ENCODE results near the gene DNMBP. TPM values are rescaled to one million over a fixed set of nuclear protein-coding genes. Genes with fewer than 3 reads are reported as not detected.
"Not testable (repeated sequence)": the region's sequence is repeated elsewhere in the genome, so short reads cannot be mapped to it uniquely, and the experiment has no call there.

The DNMBP gene
- total RNA-seq, 2 donors from 2014 or later: 4.1 to 4.3 TPM

DNA sequence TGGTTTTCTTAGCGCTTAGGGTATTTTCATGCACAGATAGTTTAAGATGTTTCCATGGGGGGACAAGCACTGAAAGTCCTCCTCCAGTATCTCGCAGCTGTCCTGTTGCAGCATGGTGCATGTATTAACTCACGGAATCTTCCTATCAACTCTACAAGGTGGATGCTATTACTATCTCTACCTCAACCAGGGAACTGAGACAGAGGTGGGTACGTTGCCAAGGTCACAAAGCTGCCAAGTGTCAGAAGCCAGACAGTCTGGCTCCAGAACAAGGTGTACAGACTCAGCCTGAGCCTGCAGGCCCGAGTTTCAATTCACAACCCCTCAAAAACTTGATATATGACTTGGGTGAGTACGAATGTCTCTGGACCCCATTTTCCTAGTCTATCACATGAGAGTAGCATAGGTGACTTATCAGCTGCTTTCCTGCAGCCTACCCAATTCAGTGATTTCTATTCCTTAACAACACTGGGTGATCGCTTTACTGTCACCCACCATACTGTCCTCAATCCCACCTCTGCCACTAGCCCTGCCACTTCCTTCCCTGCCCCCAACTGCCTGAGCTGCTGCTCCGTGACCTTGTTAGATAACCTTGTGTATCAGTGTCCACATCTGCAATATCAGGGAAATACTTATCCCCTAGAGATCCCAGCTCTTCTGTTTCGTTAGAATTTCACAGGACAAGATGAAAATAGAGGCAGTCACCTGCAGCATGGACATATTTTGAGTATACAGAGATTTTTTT is 135.2 kb downstream of the DNMBP start:
- no peak overlapping the region for H3K27ac Mint-ChIP-seq
- no peak for ATAC-seq
- H3K9me3 Mint-ChIP-seq: no peaks in the 10 kb centered on the region
- no peak for DNase-seq (ENCODE audit: low spot score)
- no peak overlapping the region for H3K4me3 Mint-ChIP-seq
- H3K36me3 Mint-ChIP-seq: peaks cover 11% of the 10 kb centered on the region
- H3K27me3 Mint-ChIP-seq: peaks cover 6 to 31% of the 10 kb centered on the region in 2 donors
- H3K4me1 Mint-ChIP-seq (ENCODE audit: low read depth in 2 of 2): peaks cover 5 to 16% of the 10 kb centered on the region in 2 donors

DNA sequence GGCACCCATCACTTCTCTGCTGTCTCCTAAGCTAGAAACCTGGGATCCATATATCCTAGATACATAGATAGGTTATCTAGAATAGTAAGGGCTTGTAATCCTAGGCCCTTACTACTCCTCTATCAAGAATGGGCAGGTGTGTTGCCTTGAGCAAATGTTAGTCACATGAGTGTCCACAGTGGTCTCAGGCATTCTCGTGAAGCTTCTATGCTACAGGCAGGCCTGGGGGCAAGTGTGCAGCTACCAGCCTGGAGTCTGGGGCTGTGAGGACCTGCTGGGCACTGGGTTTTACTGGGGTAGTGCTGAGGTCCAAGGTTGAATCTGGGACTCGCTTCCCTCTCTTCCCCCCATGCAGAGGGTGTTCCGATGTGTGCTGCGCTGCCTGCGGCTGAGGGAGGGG is 135.9 kb downstream of the DNMBP start:
- Mint-ChIP-seq H3K4me3 (no peak overlapping the region), H3K27me3 (peaks cover 6 to 32% of the 10 kb centered on the region in 2 donors), H3K27ac (no peak overlapping the region), H3K36me3 (peaks cover 11% of the 10 kb centered on the region), H3K4me1 (ENCODE audit: low read depth in 2 of 2) (peaks cover 5 to 16% of the 10 kb centered on the region in 2 donors), H3K9me3 (no peaks in the 10 kb centered on the region)
- ATAC-seq (no peak), DNase-seq (ENCODE audit: low spot score) (no peak)

DNA sequence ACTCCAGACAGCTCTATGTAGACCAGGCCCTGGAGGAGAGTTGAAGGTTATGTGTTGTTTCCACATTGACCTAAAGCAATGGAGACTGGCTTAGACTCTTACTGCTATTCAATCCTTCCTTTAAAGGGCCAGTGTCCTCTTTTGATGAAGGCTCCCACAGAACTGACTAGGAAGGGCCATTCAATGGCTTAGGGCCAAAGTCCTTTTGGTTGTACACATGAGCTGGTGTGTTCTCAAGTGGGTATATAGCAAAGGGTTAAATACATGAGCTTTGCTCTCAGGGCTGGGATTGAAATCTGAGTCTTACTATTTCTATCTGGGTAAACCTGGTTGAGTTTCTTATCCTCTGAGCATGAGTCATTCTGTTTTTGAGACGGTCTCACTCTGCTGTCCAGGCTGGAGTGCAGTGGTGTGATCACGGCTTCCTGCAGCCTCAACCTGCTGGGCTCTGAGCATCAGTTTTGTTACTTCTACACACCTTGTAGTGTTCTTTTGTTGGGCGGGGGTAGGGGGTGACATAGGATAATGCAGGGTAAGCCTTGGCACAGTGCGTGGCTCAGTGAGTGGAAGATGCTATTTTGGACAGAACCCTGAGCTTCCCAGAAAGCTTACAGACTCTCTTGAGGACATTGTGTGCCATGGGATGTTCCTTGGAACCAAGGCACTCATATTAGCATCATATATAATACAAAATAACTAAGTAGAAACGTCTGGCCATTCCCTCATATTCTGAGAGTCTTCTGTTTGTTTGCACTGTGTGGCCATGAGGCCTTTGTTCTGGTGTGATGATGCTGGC is 137.2 kb downstream of the DNMBP start:
- no peaks in the 10 kb centered on the region for H3K9me3 Mint-ChIP-seq
- no peak for DNase-seq (ENCODE audit: low spot score)
- H3K4me1 Mint-ChIP-seq (ENCODE audit: low read depth in 2 of 2): peaks cover 5 to 16% of the 10 kb centered on the region in 2 donors
- no peak overlapping the region for H3K4me3 Mint-ChIP-seq
- no peak overlapping the region for H3K27ac Mint-ChIP-seq
- peaks cover 12% of the 10 kb centered on the region for H3K36me3 Mint-ChIP-seq
- H3K27me3 Mint-ChIP-seq: peaks cover 11 to 41% of the 10 kb centered on the region in 2 donors
- ATAC-seq: no peak

DNA sequence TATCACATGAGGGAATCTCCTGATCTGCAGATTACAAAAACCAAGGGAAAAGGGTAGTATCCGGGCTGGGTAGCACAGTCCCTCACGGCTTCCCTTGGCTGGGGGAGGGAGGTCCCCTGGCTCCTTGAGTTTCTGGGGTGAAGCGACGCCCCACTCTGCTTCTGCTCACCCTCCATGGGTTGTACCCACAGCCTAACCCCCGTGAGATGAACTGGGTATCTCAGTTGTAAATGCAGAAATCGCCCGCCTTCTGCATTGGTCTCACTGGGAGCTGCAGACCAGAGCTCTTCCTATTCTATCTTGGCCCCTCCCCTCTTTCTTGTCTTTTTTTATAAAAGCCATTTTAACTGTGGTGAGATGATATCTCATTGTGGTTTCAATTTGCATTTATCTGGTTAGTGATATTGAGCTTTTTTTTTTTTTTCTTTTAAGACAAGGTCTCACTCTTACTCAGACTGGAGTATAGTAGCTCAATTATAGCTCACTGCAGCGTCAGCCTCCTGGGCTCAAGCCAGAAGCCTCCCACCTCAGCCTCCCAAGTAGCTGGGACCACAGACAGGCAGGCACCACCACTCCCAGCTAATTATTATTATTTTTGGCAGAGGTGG is 139.5 kb downstream of the DNMBP start:
- H3K27ac Mint-ChIP-seq: no peak overlapping the region
- H3K4me1 Mint-ChIP-seq (ENCODE audit: low read depth in 2 of 2): peaks cover 5 to 16% of the 10 kb centered on the region in 2 donors
- H3K9me3 Mint-ChIP-seq: peaks cover 12% of the 10 kb centered on the region
- H3K4me3 Mint-ChIP-seq: peak overlapping the region; percentile 73
- H3K36me3 Mint-ChIP-seq: peaks cover 19% of the 10 kb centered on the region
- no peak for DNase-seq (ENCODE audit: low spot score)
- peaks cover 32 to 64% of the 10 kb centered on the region in 2 donors for H3K27me3 Mint-ChIP-seq
- ATAC-seq: peak; percentile 74 to 90

DNA sequence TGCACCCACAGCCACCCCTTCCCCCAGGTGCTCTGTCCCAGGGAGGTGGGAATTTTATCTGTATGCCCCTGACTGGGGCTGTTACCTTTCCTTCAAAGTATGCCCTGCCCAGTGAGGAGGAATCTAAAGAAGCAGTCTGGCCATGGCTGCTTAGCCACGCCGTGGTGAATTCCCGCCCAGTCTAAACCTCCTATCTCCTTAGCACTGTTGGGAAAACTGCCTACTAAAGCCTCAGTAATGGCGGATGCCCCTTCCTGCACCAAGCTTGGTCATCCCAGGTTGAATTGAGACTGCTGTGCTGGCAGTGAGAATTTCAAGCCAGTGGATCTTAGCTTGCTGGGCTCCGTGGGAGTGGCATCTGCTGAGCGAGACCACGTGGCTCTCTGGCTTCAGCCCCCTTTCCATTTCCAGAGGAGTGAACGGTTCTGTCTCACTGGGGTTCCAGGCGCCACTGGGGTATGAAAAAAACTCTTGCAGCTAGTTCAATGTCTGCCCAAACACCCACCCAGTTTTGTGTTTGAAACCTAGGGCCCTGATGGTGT is 140.1 kb downstream of the DNMBP start:
- no peak for DNase-seq (ENCODE audit: low spot score)
- H3K27me3 Mint-ChIP-seq: peaks cover 36 to 67% of the 10 kb centered on the region in 2 donors
- no peak for ATAC-seq
- peak overlapping the region; percentile 73 for H3K4me3 Mint-ChIP-seq
- H3K4me1 Mint-ChIP-seq (ENCODE audit: low read depth in 2 of 2): peaks cover 5 to 16% of the 10 kb centered on the region in 2 donors
- H3K27ac Mint-ChIP-seq: no peak overlapping the region
- peaks cover 12% of the 10 kb centered on the region for H3K9me3 Mint-ChIP-seq
- H3K36me3 Mint-ChIP-seq: peaks cover 19% of the 10 kb centered on the region

DNA sequence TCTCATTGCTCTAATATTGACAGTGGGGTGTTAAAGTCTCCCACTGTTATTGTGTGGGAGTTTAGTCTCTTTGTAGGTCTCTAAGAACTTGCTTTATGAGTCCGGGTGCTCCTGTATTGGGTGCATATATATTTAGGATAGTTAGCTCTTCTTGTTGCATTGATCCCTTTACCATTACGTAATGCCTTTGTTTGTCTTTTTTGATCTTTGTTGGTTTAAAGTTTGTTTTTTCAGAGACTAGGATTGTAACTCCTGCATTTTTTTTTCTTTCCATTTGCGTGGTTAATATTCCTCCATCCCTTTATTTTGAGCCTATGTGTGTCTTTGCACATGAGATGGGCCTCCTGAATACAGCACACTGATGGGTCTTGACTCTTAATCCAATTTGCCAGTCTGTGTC is 142.5 kb downstream of the DNMBP start:
- H3K4me3 Mint-ChIP-seq; ATAC-seq; H3K4me1 Mint-ChIP-seq (ENCODE audit: low read depth in 2 of 2); H3K27ac Mint-ChIP-seq; DNase-seq (ENCODE audit: low spot score): not testable (repeated sequence)
- H3K27me3 Mint-ChIP-seq: peaks cover 43 to 68% of the 10 kb centered on the region in 2 donors
- peaks cover 12% of the 10 kb centered on the region for H3K9me3 Mint-ChIP-seq
- H3K36me3 Mint-ChIP-seq: peaks cover 19% of the 10 kb centered on the region

DNA sequence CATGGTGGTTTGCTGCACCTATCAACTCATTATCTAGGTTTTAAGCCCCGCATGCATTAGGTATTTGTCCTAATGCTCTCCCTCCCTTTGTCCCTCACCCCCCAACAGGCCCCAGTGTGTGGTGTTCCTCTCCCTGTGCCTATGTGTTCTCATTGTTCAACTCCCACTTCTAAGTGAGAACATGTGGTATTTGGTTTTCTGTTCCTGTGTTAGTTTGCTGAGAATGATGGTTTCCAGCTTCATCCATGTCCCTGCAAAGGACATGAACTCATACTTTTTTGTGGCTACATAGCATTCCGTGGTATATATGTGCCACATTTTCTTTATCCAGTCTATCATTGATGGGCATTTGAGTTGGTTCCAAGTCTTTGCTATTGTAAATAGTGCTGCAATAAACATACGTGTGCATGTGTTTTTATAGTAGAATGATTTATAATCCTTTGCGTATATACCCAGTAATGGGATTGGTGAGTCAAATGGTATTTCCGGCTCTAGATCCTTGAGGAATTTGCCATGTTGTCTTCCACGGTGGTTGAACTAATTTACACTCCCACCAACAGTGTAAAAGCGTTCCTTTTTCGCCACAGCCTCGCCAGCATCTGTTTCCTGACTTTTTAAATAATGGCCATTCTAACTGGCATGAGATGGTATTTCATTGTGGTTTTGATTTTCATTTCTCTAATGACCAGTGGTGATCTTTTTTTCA is 146.1 kb downstream of the DNMBP start:
- not testable (repeated sequence) for H3K27ac Mint-ChIP-seq; DNase-seq (ENCODE audit: low spot score); H3K4me1 Mint-ChIP-seq (ENCODE audit: low read depth in 2 of 2); ATAC-seq; H3K4me3 Mint-ChIP-seq
- Mint-ChIP-seq H3K36me3 (peaks cover 18% of the 10 kb centered on the region), H3K27me3 (peaks cover 45 to 48% of the 10 kb centered on the region in 2 donors), H3K9me3 (peaks cover 12% of the 10 kb centered on the region)

DNA sequence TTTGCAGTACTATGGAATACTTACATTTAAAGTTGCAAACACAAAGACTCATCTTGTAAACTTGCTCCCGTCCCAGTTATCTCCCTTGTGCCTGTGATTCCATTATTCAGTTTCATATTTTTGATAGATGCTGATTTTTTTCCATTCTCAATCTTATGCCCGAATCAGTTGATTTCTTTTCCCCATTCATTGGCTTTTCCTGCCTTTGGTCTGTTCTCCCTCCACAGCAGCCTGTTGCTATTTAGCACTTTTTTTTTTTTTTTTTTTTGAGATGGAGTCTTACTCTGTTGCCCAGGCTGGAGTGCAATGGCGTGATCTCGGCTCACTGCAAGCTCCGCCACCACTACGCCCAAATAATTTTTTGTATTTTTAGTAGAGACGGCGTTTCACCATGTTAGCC is 149.3 kb downstream of the DNMBP start:
- ATAC-seq: no peak
- H3K27me3 Mint-ChIP-seq: peaks cover 20 to 25% of the 10 kb centered on the region in 2 donors

DNA sequence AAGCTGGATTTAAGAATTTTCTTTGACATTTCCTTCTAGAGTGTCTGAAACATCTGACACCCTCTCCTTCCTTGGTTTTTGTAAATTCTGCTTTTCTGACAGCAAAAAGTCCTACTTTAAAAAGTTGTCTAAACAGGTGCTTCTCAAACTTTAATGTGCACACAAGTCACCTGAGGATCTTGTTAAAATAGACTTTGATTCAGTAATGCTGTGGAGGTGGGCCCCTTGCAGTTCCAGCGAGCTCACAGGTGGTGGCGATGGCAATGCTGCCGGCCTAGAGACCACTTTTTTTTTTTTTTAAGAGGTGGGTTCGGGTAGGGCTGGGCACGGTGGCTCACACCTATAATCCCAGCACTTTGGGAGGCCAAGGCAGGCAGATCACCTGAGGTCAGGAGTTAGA is 150.2 kb downstream of the DNMBP start:
- Mint-ChIP-seq H3K4me1 (ENCODE audit: low read depth in 2 of 2) (no peaks in the 10 kb centered on the region), H3K27ac (no peak overlapping the region), H3K36me3 (no peaks in the 10 kb centered on the region), H3K4me3 (no peak overlapping the region), H3K27me3 (peaks cover 15 to 19% of the 10 kb centered on the region in 2 donors), H3K9me3 (no peaks in the 10 kb centered on the region)
- no peak for ATAC-seq
- DNase-seq (ENCODE audit: low spot score): no peak

More for the DNA sequence above, 149.3 kb downstream of the DNMBP start:
- DNase-seq (ENCODE audit: low spot score): no peak
- no peaks in the 10 kb centered on the region for H3K36me3 Mint-ChIP-seq
- no peak overlapping the region for H3K27ac Mint-ChIP-seq
- no peak overlapping the region for H3K4me3 Mint-ChIP-seq
- H3K9me3 Mint-ChIP-seq: no peaks in the 10 kb centered on the region
- H3K4me1 Mint-ChIP-seq (ENCODE audit: low read depth in 2 of 2): no peaks in the 10 kb centered on the region

DNA sequence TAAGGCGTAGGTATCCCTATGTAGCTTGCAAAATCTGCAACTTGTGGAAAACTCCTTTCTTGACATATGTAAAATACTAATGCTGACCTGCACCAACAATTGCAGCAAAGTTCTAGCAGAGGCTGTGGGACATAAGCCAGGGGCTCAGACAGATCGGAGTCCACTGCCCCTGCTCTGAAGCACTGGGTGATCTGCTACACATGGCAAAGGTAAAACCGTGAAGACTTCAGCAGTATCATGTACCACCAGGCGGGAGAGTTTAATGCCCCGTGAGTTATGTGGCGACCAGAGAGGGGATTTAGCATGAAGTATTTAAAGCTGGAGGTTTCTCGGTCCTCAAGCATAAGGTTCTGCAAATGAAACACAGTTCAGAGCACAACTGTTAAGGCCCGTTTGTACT is 150.9 kb downstream of the DNMBP start:
- no peak overlapping the region for H3K27ac Mint-ChIP-seq
- H3K36me3 Mint-ChIP-seq: no peaks in the 10 kb centered on the region
- H3K4me3 Mint-ChIP-seq: no peak overlapping the region
- H3K9me3 Mint-ChIP-seq: no peaks in the 10 kb centered on the region
- H3K4me1 Mint-ChIP-seq (ENCODE audit: low read depth in 2 of 2): no peaks in the 10 kb centered on the region
- peaks cover 8 to 16% of the 10 kb centered on the region in 2 donors for H3K27me3 Mint-ChIP-seq
- ATAC-seq (no peak), DNase-seq (ENCODE audit: low spot score) (no peak)

DNA sequence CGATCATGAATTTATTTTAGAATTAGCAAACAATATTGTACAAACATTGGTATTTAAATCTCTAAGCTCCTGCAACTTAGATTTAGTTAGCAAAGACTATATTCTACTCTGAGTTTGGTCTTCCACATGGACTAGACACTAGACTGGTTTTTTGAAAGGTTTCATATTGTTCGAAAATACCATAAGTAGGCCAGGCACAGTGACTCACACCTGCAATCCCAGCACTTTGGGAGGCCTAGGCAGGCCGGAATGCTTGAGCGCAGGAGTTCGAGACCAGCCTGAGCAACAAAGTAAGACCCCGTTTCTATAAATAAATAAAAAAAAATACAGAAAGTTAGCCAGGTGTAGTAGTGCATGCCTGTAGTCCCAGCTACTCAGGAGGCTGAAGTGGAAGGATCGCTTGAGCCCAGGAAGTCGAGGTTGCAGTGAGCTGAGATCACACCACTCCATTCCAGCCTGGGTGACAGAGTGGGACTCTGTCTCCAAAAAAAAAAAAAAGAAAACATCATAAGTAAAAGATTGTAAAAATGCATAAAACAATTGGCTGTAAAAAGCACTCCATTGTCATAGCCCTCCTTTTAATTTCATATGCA is 154.2 kb downstream of the DNMBP start:
- no peaks in the 10 kb centered on the region for H3K9me3 Mint-ChIP-seq
- H3K36me3 Mint-ChIP-seq: no peaks in the 10 kb centered on the region
- H3K27ac Mint-ChIP-seq: no peak overlapping the region

DNA sequence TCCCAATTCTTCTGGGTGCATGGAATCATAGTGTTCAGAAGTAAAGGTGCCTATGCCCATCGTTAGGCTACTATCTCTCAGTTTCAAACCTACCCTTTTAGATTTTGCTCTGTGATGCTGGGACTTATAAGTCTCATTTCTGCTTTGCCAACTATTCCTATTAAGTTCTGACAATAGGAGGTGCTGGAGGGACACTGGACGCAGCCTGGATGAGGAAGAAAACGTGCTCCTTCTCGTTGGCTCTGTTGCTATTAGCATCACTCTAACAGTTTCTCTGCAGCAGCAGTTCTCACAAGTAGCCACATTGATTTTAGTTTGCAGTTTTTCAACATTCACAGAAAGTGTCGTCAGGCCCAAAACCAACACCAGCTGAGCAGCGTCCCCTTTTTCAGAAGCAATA is 154.9 kb downstream of the DNMBP start:
- ATAC-seq (no peak), DNase-seq (ENCODE audit: low spot score) (no peak)
- no peaks in the 10 kb centered on the region for H3K9me3 Mint-ChIP-seq
- no peak overlapping the region for H3K27ac Mint-ChIP-seq
- no peaks in the 10 kb centered on the region for H3K4me1 Mint-ChIP-seq (ENCODE audit: low read depth in 2 of 2)
- no peaks in the 10 kb centered on the region for H3K36me3 Mint-ChIP-seq
- H3K4me3 Mint-ChIP-seq: no peak overlapping the region
- H3K27me3 Mint-ChIP-seq: peaks cover 0 to 4% of the 10 kb centered on the region in 2 donors

More for the DNA sequence above, 154.2 kb downstream of the DNMBP start:
- Mint-ChIP-seq H3K4me1 (ENCODE audit: low read depth in 2 of 2) (no peaks in the 10 kb centered on the region), H3K27me3 (peaks cover 0 to 7% of the 10 kb centered on the region in 2 donors), H3K4me3 (no peak overlapping the region)
- ATAC-seq: no peak
- DNase-seq (ENCODE audit: low spot score): no peak

DNA sequence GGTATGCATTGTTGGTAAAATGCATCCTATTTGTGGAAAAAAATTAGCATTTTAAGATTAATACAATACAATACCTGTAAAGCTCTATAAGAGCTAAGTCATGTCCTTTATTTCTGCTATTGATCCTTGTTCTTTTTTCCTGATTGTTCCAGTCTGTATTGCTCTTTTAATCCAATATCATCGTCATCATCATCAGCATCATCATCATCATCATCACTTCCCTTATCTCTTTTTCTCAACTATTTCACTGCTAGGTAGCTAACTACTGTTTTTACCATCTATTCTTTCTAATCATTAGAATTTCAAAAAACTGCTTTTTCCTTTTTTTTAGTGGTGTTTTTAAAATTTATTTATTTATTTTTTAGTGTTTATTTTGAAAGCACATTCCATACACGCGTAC is 156.1 kb downstream of the DNMBP start:
- no peak overlapping the region for H3K4me3 Mint-ChIP-seq
- H3K4me1 Mint-ChIP-seq (ENCODE audit: low read depth in 2 of 2): no peaks in the 10 kb centered on the region
- no peaks in the 10 kb centered on the region for H3K36me3 Mint-ChIP-seq
- no peak for ATAC-seq
- peaks cover 0 to 2% of the 10 kb centered on the region in 2 donors for H3K27me3 Mint-ChIP-seq
- H3K27ac Mint-ChIP-seq: no peak overlapping the region
- DNase-seq (ENCODE audit: low spot score): no peak
- no peaks in the 10 kb centered on the region for H3K9me3 Mint-ChIP-seq

All from natural killer cell treated with Interleukin-12 subunit alpha and Interleukin-12 subunit beta and Interleukin-15 and Interleukin-18, amount 100 ng/mL, for 72 hours (primary cell).